ENCODE results near the gene H2AZ1. TPM values are rescaled to one million over a fixed set of nuclear protein-coding genes. Genes with fewer than 3 reads are reported as not detected.

H2AZ1 gene
- total RNA-seq, 2 experiments from 2014 or later = 376 to 809 TPM

DNA sequence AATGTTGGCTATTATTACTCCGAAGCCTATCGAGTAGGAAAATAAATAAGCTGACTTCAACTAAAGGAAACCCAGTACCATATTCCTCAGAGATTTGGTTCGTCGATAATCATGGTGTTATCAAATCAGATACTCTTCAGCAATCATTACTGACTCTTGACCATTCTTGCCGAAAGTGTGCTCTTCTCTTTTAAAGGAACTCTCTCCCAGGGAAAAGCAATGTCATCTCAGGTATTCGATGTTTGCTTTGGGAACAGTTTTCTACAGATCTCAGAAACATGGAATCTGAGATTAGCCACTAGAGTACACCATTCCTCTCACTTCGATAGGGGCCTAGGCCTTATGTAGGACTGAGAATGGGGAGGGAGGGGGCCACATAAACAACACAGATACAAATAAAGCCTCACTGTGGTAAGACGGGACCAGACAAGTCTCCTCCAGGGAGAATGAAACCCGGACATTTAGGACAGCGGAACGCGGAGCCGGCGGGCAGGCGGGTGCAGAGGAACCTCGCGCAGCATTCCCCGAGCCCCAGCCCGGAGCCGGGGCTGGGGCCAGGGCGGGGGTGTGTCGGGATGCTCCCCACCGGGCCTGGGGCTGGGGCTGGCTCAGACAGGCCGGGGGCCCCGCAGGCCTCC is 4.2 kb downstream of the H2AZ1 start:
- Mint-ChIP-seq H3K4me3 (no peak overlapping the region), H3K9me3 (ENCODE audit: low read depth) (no peaks in the 10 kb centered on the region), H3K36me3 (ENCODE audit: low read depth) (peaks cover 40% of the 10 kb centered on the region), H3K27ac (peak overlapping the region; percentile 98), H3K27me3 (no peaks in the 10 kb centered on the region), H3K4me1 (peaks cover 52% of the 10 kb centered on the region)
- intact Hi-C loops (cut with DNase I, micrococcal nuclease) = loop anchor here (1.0 to 5.0 kb wide), 7 partner anchors 52 to 1684 kb away; partner anchors contain the start of genes LAMTOR3 (in 2 of the 2), ADH5 (in 1 of the 2), METAP1 (in 1 of the 2) and RAP1GDS1 (in 1 of the 2)
- ChIA-PET CTCF (interaction anchor here (0.6 to 2.1 kb wide), 7 partner anchors 11 to 383 kb away, joined by 3 to 4 read pairs (median 3); partner anchors contain the start of gene LAMTOR3), POLR2A (interaction anchor here (2.6 kb wide), 1 partner anchor 51 kb away, joined by 16 read pairs; the partner anchor contains the start of gene LAMTOR3)
- no peak for ATAC-seq
- no peak for DNase-seq

DNA sequence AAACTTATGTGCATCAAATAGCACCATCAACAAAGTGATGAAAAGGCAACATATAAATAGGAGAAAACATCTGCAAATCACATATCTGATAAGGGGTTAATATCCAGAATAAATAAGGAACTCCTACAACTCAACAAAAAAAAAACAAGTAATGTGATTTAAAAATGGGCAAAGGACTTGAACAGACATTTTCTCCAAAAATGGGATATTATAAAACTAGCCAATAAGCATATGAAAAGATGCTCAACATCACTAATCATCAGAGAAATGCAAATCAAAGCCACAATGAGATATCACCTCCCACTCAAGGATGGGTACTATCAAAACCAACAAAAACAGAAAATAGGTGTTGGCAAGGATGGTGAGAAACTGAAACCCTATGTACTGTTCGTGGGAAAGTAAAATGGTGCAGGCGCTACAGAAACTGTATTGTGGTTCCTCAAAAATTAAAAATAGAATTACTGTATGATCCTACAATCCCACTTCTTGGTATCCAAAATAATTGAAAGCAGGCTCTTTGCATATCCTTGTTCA is 6.1 kb downstream of the H2AZ1 start:
- Mint-ChIP-seq H3K36me3 (ENCODE audit: low read depth) (peaks cover 45% of the 10 kb centered on the region), H3K27ac (peak overlapping the region; percentile 25), H3K9me3 (ENCODE audit: low read depth) (no peaks in the 10 kb centered on the region), H3K4me3 (no peak overlapping the region), H3K27me3 (no peaks in the 10 kb centered on the region), H3K4me1 (peaks cover 58% of the 10 kb centered on the region)
- intact Hi-C loops (cut with DNase I, micrococcal nuclease) = loop anchor here in 1 of 2 experiments (1.0 kb wide), 1 partner anchor 93 kb away; no protein-coding TSS in a partner anchor
- ATAC-seq (no peak), DNase-seq (no peak)
- ChIA-PET POLR2A (no interaction called here), CTCF (no interaction called here)

DNA sequence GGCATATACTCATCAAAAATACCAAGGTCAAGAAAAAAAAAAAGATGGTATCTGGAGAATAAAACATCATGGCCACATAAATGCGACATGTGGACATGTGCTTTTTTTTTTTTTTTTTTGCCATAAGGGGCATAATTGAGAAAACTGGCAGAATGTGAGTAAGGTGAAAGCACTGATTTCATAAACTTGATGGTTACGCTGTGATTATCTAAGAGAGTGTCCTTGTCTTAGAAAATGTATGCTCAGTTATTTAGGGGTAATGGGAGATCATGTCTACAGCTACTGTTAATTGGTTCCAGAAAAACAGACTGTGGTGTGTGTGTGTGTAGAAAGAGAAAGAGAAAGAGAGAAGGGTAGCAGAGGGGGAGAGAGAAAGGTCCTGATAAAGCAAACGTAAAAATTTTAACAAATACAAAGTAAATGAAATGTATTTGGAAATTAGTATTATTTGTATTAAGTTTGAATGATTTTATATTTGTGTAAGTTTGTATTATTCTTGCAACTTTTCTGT is 11.8 kb downstream of the H2AZ1 start:
- H3K4me1 Mint-ChIP-seq = peaks cover 34% of the 10 kb centered on the region
- peaks cover 8% of the 10 kb centered on the region for H3K9me3 Mint-ChIP-seq (ENCODE audit: low read depth)
- H3K4me3 Mint-ChIP-seq = no peak overlapping the region
- no peak overlapping the region for H3K27ac Mint-ChIP-seq
- H3K36me3 Mint-ChIP-seq (ENCODE audit: low read depth) = peaks cover 58% of the 10 kb centered on the region
- intact Hi-C loops (cut with DNase I, micrococcal nuclease) = no loop called here
- ChIA-PET CTCF (no interaction called here), POLR2A (interaction anchor here (0.6 kb wide), 1 partner anchor 88 kb away, joined by 3 read pairs; no protein-coding TSS in a partner anchor)
- no peaks in the 10 kb centered on the region for H3K27me3 Mint-ChIP-seq
- ATAC-seq (no peak), DNase-seq (no peak)

DNA sequence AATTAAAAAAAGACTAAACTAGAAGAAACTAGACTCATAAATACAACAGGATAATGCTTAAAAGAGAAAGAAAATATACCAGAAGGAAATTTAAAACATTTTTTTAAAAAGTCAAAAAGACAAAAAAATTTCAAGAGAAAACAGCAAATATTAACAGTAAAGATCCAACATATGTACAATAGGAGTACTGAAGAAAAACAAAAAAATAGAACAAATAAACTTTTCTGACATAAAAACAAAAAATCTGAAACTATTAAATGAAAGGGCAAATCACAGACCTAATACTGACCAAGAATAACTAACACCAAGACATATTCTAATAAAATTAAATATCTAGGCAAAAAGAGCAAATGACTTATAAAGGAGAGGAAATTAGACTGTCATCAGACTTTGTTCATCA is 15.2 kb downstream of the H2AZ1 start:
- intact Hi-C loops (cut with DNase I, micrococcal nuclease) = no loop called here
- H3K36me3 Mint-ChIP-seq (ENCODE audit: low read depth) = peaks cover 59% of the 10 kb centered on the region
- H3K4me3 Mint-ChIP-seq = no peak overlapping the region
- H3K27me3 Mint-ChIP-seq = no peaks in the 10 kb centered on the region
- ATAC-seq (no peak), DNase-seq (no peak)
- ChIA-PET CTCF (interaction anchor here (0.8 kb wide), 1 partner anchor 10 kb away, joined by 3 read pairs; no protein-coding TSS in a partner anchor), POLR2A (no interaction called here)
- peaks cover 8% of the 10 kb centered on the region for H3K9me3 Mint-ChIP-seq (ENCODE audit: low read depth)
- H3K27ac Mint-ChIP-seq = no peak overlapping the region
- peaks cover 40% of the 10 kb centered on the region for H3K4me1 Mint-ChIP-seq

DNA sequence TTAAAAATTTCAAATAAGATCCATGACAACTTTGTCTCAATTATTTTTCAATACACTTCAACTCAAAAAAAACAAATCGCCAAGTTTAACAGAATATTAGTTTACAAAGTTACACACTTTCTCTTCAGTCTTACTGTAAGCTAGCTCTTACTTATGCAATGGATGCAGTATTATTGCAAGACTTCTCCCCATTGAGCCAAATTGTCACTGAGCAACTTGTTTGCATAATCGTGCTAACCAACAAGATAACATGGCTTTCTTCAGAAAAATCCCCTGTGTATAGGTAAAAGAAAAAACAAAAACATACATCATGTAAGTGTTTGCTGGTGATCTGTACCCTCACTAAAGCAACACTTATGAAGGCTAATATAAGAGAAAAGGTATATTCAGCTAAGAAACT is 22.5 kb downstream of the H2AZ1 start:
- ATAC-seq (no peak), DNase-seq (no peak)
- ChIA-PET CTCF (interaction anchor here (1.1 to 1.5 kb wide), 3 partner anchors 15 to 168 kb away, joined by 3 to 5 read pairs (median 3); no protein-coding TSS in a partner anchor), POLR2A (no interaction called here)
- Mint-ChIP-seq H3K4me1 (peaks cover 32% of the 10 kb centered on the region), H3K9me3 (ENCODE audit: low read depth) (no peaks in the 10 kb centered on the region), H3K27me3 (no peaks in the 10 kb centered on the region), H3K27ac (no peak overlapping the region), H3K36me3 (ENCODE audit: low read depth) (peaks cover 40% of the 10 kb centered on the region), H3K4me3 (no peak overlapping the region)
- intact Hi-C loops (cut with DNase I, micrococcal nuclease) = no loop called here

DNA sequence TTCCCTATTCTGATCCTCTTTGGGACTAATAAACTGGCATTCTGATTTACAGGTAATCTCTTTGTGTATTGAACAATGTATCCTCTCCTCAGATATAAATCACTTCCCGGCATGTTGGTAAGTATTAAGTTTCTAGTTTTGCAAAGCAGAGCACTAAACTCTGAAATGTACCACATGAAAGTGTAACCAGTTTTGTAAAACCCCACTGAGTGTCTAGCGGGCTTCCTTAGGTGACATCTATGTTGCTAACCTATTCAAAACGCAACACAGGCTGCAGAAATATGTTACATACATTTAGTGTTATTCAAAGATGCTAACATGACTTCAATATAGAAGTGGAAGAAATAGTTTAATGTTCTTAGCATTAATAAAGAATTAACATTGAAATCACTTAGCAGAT is 28.9 kb downstream of the H2AZ1 start:
- Mint-ChIP-seq H3K36me3 (ENCODE audit: low read depth) (peaks cover 44% of the 10 kb centered on the region), H3K27ac (peak overlapping the region; percentile 53), H3K27me3 (no peaks in the 10 kb centered on the region), H3K4me3 (no peak overlapping the region), H3K4me1 (peaks cover 14% of the 10 kb centered on the region), H3K9me3 (ENCODE audit: low read depth) (peaks cover 4% of the 10 kb centered on the region)
- ChIA-PET POLR2A (no interaction called here), CTCF (interaction anchor here (1.1 kb wide), 1 partner anchor 20 kb away, joined by 3 read pairs; no protein-coding TSS in a partner anchor)
- DNase-seq (peak; percentile 15), ATAC-seq (peak; percentile 90)
- intact Hi-C loops (cut with DNase I, micrococcal nuclease) = no loop called here

DNA sequence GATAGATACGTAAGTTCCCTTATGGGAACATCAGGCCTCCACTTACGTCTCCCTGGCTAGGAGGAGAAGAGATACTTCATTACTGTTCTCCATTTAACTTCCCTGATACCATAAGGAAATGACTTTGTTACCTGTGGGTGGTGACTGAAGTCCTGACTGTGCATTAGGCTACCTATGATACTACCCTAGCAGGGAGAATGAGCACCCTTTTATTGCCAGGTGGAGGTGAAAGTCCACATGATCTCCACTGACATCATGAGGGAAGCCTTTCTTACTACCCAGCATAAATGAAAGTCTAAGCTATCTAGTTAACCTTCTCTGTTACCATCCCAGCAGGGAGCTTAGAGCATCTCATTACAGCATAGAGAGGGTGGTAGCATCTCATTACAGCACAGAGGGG is 31.4 kb downstream of the H2AZ1 start:
- ATAC-seq (no peak), DNase-seq (no peak)
- Mint-ChIP-seq H3K27me3 (no peaks in the 10 kb centered on the region), H3K4me3 (no peak overlapping the region), H3K27ac (no peak overlapping the region), H3K36me3 (ENCODE audit: low read depth) (peaks cover 56% of the 10 kb centered on the region), H3K9me3 (ENCODE audit: low read depth) (peaks cover 8% of the 10 kb centered on the region), H3K4me1 (peaks cover 13% of the 10 kb centered on the region)
- ChIA-PET CTCF (no interaction called here), POLR2A (no interaction called here)
- intact Hi-C loops (cut with DNase I, micrococcal nuclease) = no loop called here

DNA sequence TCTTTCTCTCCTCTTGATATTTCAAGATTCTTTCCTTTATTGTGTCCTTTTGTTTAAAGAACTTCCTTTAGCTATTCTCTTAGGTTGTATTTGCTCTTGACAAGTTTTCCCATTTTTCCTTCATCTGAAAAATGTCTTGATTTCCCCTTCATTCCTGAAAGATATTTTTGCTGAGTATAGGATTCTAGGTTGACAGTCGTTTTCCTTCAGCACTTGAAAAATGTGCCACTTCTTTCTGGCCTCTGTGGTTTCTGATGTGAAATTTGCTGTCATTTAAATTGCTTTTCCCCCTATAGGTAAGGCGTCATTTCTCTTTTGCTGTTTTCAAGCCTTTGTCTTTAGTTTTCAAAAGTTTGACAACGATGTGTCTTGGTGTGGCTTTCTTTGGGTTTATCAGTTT is 32.5 kb downstream of the H2AZ1 start:
- H3K36me3 Mint-ChIP-seq (ENCODE audit: low read depth) = peaks cover 59% of the 10 kb centered on the region
- ChIA-PET CTCF (no interaction called here), POLR2A (no interaction called here)

DNA sequence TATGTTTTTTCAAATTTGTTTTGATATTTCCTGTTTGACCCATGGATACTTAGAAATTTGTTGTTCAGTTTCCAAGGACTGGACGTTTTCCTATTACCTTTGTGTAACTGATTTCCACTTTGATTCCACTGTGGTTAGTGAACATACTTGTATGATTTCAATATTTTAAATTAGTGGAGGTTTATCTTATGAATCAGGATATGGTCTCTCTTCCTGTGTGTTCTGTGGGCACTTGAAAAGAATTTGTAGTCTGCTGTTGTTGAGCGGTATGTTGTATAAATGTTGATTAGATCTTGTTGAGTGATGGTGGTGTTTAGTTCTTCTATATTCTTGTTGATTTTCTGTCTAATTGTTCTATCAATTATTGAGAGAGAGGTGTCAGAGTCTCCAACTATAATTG is 34.6 kb downstream of the H2AZ1 start:
- Mint-ChIP-seq H3K4me3 (no peak overlapping the region), H3K27ac (no peak overlapping the region), H3K27me3 (no peaks in the 10 kb centered on the region), H3K4me1 (peaks cover 5% of the 10 kb centered on the region), H3K9me3 (ENCODE audit: low read depth) (peaks cover 8% of the 10 kb centered on the region), H3K36me3 (ENCODE audit: low read depth) (peaks cover 52% of the 10 kb centered on the region)
- ATAC-seq (no peak), DNase-seq (no peak)
- POLR2A ChIA-PET = no interaction called here
- CTCF ChIA-PET = interaction anchor here (0.6 kb wide), 1 partner anchor 34 kb away, joined by 3 read pairs; no protein-coding TSS in a partner anchor
- intact Hi-C loops (cut with DNase I, micrococcal nuclease) = no loop called here

More for the DNA sequence above, 32.5 kb downstream of the H2AZ1 start:
- Mint-ChIP-seq H3K4me1 (peaks cover 13% of the 10 kb centered on the region), H3K27me3 (no peaks in the 10 kb centered on the region), H3K4me3 (no peak overlapping the region), H3K9me3 (ENCODE audit: low read depth) (peaks cover 8% of the 10 kb centered on the region), H3K27ac (no peak overlapping the region)
- DNase-seq (no peak), ATAC-seq (no peak)
- intact Hi-C loops (cut with DNase I, micrococcal nuclease) = no loop called here

Other genes with a start within 250 kb of the H2AZ1 start
- gene DAPP1, start 133.4 kb downstream of the H2AZ1 start, total RNA-seq = 10 to 100 TPM; 24.7 to 25.9 TPM
- gene LAMTOR3, start 55.8 kb downstream of the H2AZ1 start, total RNA-seq = 10 to 100 TPM; 28.5 to 30.4 TPM
- 10 to 100 TPM; 29.9 to 46.2 TPM for gene DNAJB14, start 3.7 kb downstream of the H2AZ1 start, total RNA-seq
- under 1 TPM; 0.60 to 0.75 TPM for gene DDIT4L, start 240.2 kb upstream of the H2AZ1 start, total RNA-seq

Measured in activated CD4-positive, alpha-beta T cell treated with anti-CD3 and anti-CD28 coated beads for 36 hours (primary cell).